PC-9 (cell line): ENCODE results near the gene DPP7. TPM values are rescaled to one million over a fixed set of nuclear protein-coding genes. Genes with fewer than 3 reads are reported as not detected.

Experiments used
- BruUV-seq: library from RNA; stranded (reverse); fragments of 400-500 nt; replicated peaks from 2 replicates; lab custom pipeline; 2021; lab: Mats Ljungman, UMichigan
- CTCF ChIA-PET: fragments of 300-600 bp; sonication (Branson Sonifier 250); formaldehyde crosslinking; loops from one replicate; lab custom pipeline; 2022; ENCODE audit warnings: antibody characterized with exemption; lab: Charles Lee
- POLR2A ChIA-PET: fragments of 300-600 bp; sonication (Branson Sonifier 250); formaldehyde crosslinking; loops from one replicate; lab custom pipeline; 2022; ENCODE audit warnings: antibody characterized with exemption; ENCODE audit not compliant: unreplicated experiment; lab: Charles Lee
- DNase-seq, 2 experiments: peaks; one replicate each; pipeline versions ENCODE4 v3.0.0 to v3.0.0-alpha.2; 2015 to 2022; ENCODE audit warnings: mixed read lengths in 1 of 2
- H2AFZ ChIP-seq: fragments of 200-600 bp; sonication (generic); 2 replicates; pipeline ENCODE4 v1.8.1; 2017; ENCODE audit warnings: antibody characterized with exemption
- H3F3A ChIP-seq: fragments of 200-600 bp; sonication (generic); 2 replicates; pipeline ENCODE4 v1.8.1; 2017; ENCODE audit warnings: antibody characterized with exemption, mild to moderate bottlenecking, low read depth; ENCODE audit not compliant: insufficient read depth
- H3K27ac ChIP-seq: fragments of 200-600 bp; sonication (generic); 2 replicates; pipeline ENCODE4 v1.6.1; 2016; ENCODE audit warnings: mixed run types
- H3K27me3 ChIP-seq: fragments of 200-600 bp; sonication (generic); 2 replicates; pipeline ENCODE4 v1.6.1; 2016; ENCODE audit warnings: low read depth, mixed run types; ENCODE audit not compliant: insufficient read depth
- H3K36me3 ChIP-seq: fragments of 200-600 bp; sonication (generic); 2 replicates; pipeline ENCODE4 v1.6.1; 2016; ENCODE audit warnings: low read depth, mixed run types
- H3K4me1 ChIP-seq: fragments of 200-600 bp; sonication (generic); replicated peaks from 2 replicates; pipeline ENCODE4 v1.6.1; 2016; ENCODE audit warnings: mixed run types; ENCODE audit not compliant: insufficient read depth
- H3K4me2 ChIP-seq: fragments of 200-600 bp; sonication (generic); 2 replicates; pipeline ENCODE4 v1.6.1; 2017; ENCODE audit warnings: mixed run types
- H3K4me3 ChIP-seq: fragments of 200-600 bp; sonication (generic); 2 replicates; pipeline ENCODE4 v1.6.1; 2016; ENCODE audit warnings: mixed run types
- H3K79me2 ChIP-seq: fragments of 200-600 bp; sonication (generic); 2 replicates; pipeline ENCODE4 v1.6.1; 2017; ENCODE audit warnings: low read depth, mixed run types
- H3K9me2 ChIP-seq: fragments of 200-600 bp; sonication (generic); 2 replicates; pipeline ENCODE4 v1.8.1; 2017; ENCODE audit warnings: mild to moderate bottlenecking; ENCODE audit not compliant: insufficient read depth
- H3K9me3 ChIP-seq: fragments of 200-600 bp; sonication (generic); 2 replicates; pipeline ENCODE4 v1.8.1; 2016; ENCODE audit warnings: low read depth; ENCODE audit not compliant: insufficient read depth
- H4K20me1 ChIP-seq: fragments of 200-600 bp; sonication (generic); 2 replicates; pipeline ENCODE4 v1.8.1; 2017; ENCODE audit not compliant: insufficient read depth
- CTCF ChIP-seq: fragments of 200-600 bp; sonication (generic); conservative IDR thresholded peaks from 2 replicates; pipeline ENCODE4 v1.6.1; 2017; ENCODE audit warnings: mixed run types, antibody characterized with exemption, mild to moderate bottlenecking, moderate library complexity
- EZH2 ChIP-seq: fragments of 200-600 bp; sonication (generic); IDR thresholded peaks from 2 replicates; pipeline ENCODE4 v1.8.0; 2017; ENCODE audit warnings: antibody characterized with exemption, low read depth
- intact Hi-C: fragments of 100-400 bp; cut with micrococcal nuclease; formaldehyde crosslinking; loops from one replicate; pipeline ENCODE4 v1.10.0; 2022; ENCODE audit not compliant: unreplicated experiment
- total RNA-seq: library from RNA; stranded (reverse); gene quantifications from 2 replicates; pipeline ENCODE4 v1.2.3, GENCODE V29; 2021

The DPP7 gene
- total RNA-seq, 1 experiment from 2014 or later: 104 TPM

- TF ChIP-seq CTCF (no peak), EZH2 (no peak)
- H4K20me1 ChIP-seq: no peaks in the 10 kb centered on the region
- ChIA-PET CTCF (no interaction called here), POLR2A (no interaction called here)
- peaks cover 6% of the 10 kb centered on the region for H3K4me1 ChIP-seq
- no TSS peak for BruUV-seq
- DNase-seq: no peak
- H3K9me3 ChIP-seq: no peaks in the 10 kb centered on the region
- no peaks in the 10 kb centered on the region for H3K36me3 ChIP-seq
- H3F3A ChIP-seq: peaks cover 13% of the 10 kb centered on the region; the same call in 1 of the 2 replicates
- H3K4me2 ChIP-seq: no peak overlapping the region
- H3K27ac ChIP-seq: no peak overlapping the region
- H3K79me2 ChIP-seq: no peaks in the 10 kb centered on the region
- no peaks in the 10 kb centered on the region for H3K27me3 ChIP-seq
- no peak overlapping the region for H3K4me3 ChIP-seq
- H3K9me2 ChIP-seq: no peaks in the 10 kb centered on the region
- H2AFZ ChIP-seq: no peak overlapping the region
- intact Hi-C loops: loop anchor here (5.0 kb wide), 1 partner anchor 70 kb away; the partner anchor contains the start of gene NPDC1
Observed at GRCh38 chr9:137117269-137117731, 2.8 kb upstream of the DPP7 start.

- H3K27me3 ChIP-seq: no peaks in the 10 kb centered on the region
- no TSS peak for BruUV-seq
- no peak overlapping the region for H2AFZ ChIP-seq
- H3K9me2 ChIP-seq: no peaks in the 10 kb centered on the region
- H3K36me3 ChIP-seq: no peaks in the 10 kb centered on the region
- TF ChIP-seq CTCF (no peak), EZH2 (no peak)
- intact Hi-C loops: loop anchor here (5.0 kb wide), 1 partner anchor 69 kb away; the partner anchor contains the start of gene NPDC1
- no peak overlapping the region for H3K4me3 ChIP-seq
- DNase-seq: no peak
- H3K9me3 ChIP-seq: no peaks in the 10 kb centered on the region
- H4K20me1 ChIP-seq: no peaks in the 10 kb centered on the region
- ChIA-PET POLR2A (no interaction called here), CTCF (no interaction called here)
- no peak overlapping the region for H3K27ac ChIP-seq
- no peaks in the 10 kb centered on the region for H3K79me2 ChIP-seq
- peaks cover 7% of the 10 kb centered on the region; the same call in 1 of the 2 replicates for H3F3A ChIP-seq
- H3K4me1 ChIP-seq: peaks cover 6% of the 10 kb centered on the region
- H3K4me2 ChIP-seq: no peak overlapping the region
Observed at GRCh38 chr9:137116728-137117127, 2.2 kb upstream of the DPP7 start.

GRCh38 chr9:137116027-137116507, 1.5 kb upstream of the DPP7 start:
- Histone ChIP-seq H3F3A (peaks cover 6% of the 10 kb centered on the region; the same call in 1 of the 2 replicates), H3K4me1 (peaks cover 6% of the 10 kb centered on the region), H3K9me2 (no peaks in the 10 kb centered on the region), H3K4me3 (no peak overlapping the region), H4K20me1 (no peaks in the 10 kb centered on the region), H3K4me2 (no peak overlapping the region), H2AFZ (no peak overlapping the region), H3K79me2 (no peaks in the 10 kb centered on the region), H3K27ac (no peak overlapping the region), H3K9me3 (no peaks in the 10 kb centered on the region), H3K36me3 (no peaks in the 10 kb centered on the region), H3K27me3 (no peaks in the 10 kb centered on the region)
- POLR2A ChIA-PET: interaction anchor here (0.5 kb wide), 1 partner anchor 34 kb away, joined by 9 read pairs; no protein-coding TSS in a partner anchor
- CTCF ChIA-PET: interaction anchor here (1.4 kb wide), 1 partner anchor 48 kb away, joined by 5 read pairs; no protein-coding TSS in a partner anchor
- intact Hi-C loops: loop anchor here (5.0 kb wide), 1 partner anchor 69 kb away; the partner anchor contains the start of gene NPDC1
- DNase-seq: no peak
- no TSS peak for BruUV-seq
- TF ChIP-seq CTCF (no peak), EZH2 (no peak)
